Breast epithelium (tissue), 4 donors: ENCODE results near the gene SPECC1L. TPM values are rescaled to one million over a fixed set of nuclear protein-coding genes. Genes with fewer than 3 reads are reported as not detected.

Experiments
- DNase-seq, 2 donors: peaks; one replicate each; pipeline ENCODE4 v3.0.0-alpha.2; 2019; ENCODE audit warnings: low spot score in 2 of 2
- H3K27ac ChIP-seq, 2 donors: fragments of 200-600 bp; sonication (generic) in 1 of 2; one replicate each; pipeline ENCODE4 v1.5.1; 2016 to 2019; ENCODE audit warnings: mild to moderate bottlenecking in 1 of 2
- H3K27me3 ChIP-seq, 2 donors: fragments of 200-600 bp; sonication (generic) in 1 of 2; one replicate each; pipeline versions ENCODE4 v1.5.1 to v1.6.0; 2017 to 2019; ENCODE audit warnings: control low read depth in 1 of 2, mild to moderate bottlenecking in 1 of 2
- H3K36me3 ChIP-seq: fragments of 200-600 bp; one replicate; pipeline ENCODE4 v1.5.1; 2019
- H3K4me1 ChIP-seq, 2 donors: fragments of 200-600 bp; sonication (generic); one replicate each; pipeline ENCODE4 v1.5.1; 2016 to 2019; ENCODE audit warnings: control low read depth in 1 of 2
- H3K4me3 ChIP-seq, 3 donors: fragments of 200-600 bp; sonication (generic); 1 replicate in 2 of 3; 2 replicates in 1 of 3; pipeline ENCODE4 v1.5.1; 2016 to 2019; ENCODE audit warnings: mild to moderate bottlenecking in 3 of 3, moderate library complexity in 2 of 3
- H3K9me3 ChIP-seq, 2 donors: fragments of 200-600 bp; sonication (generic) in 1 of 2; one replicate each; pipeline ENCODE4 v1.5.1; 2016 to 2019; ENCODE audit warnings: control low read depth in 1 of 2
- CTCF ChIP-seq, 3 donors: fragments of 450-650 bp; IDR thresholded peaks; one replicate each; pipeline ENCODE4 v1.5.1; 2016 to 2017; ENCODE audit warnings: antibody characterized with exemption in 3 of 3, mild to moderate bottlenecking in 3 of 3, moderate library complexity in 3 of 3
- POLR2A ChIP-seq: fragments of 450-650 bp; IDR thresholded peaks from one replicate; pipeline ENCODE4 v1.6.1; 2016; ENCODE audit warnings: antibody characterized with exemption, mild to moderate bottlenecking, moderate library complexity
- POLR2AphosphoS5 ChIP-seq, 3 donors: sonication (generic); formaldehyde crosslinking; IDR thresholded peaks; one replicate each; pipeline ENCODE4 v1.6.1; 2017; ENCODE audit warnings: antibody characterized with exemption in 3 of 3
- intact Hi-C: fragments of 100-400 bp; cut with DNase I; formaldehyde crosslinking; loops from one replicate; pipeline ENCODE4 v1.15.1; 2023; ENCODE audit warnings: low total_unique reads
- total RNA-seq, 3 donors: library from RNA; depleted of rRNA; stranded (reverse); fragments of >200 nt; gene quantifications; one replicate each; pipeline ENCODE4 v1.1.0, GENCODE V29; 2016

Gene SPECC1L
- total RNA-seq, 3 donors from 2014 or later, result 33.4 to 61.0 (median 53.7) TPM

DNA sequence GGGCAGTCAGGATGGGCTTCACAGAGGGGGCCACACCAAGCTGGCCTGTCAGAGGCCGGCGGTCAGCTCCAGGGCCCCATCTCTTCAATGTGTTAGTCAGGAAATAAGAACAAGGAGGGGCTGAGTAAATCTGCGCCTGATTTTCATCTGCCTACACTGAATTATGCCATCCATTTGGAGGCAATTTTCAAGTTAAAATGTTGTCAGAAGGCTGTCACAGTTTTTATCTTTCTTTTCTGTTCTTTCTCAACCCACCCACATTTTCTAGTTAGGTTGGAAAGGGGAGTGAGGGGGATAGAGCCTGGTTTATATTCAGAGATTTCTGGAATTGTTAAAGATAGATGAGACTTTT, 175.6 kb downstream of the SPECC1L start:
- H3K27me3 ChIP-seq, result no peaks in the 10 kb centered on the region
- H3K27ac ChIP-seq, result no peak overlapping the region
- no peaks in the 10 kb centered on the region for H3K36me3 ChIP-seq
- no peaks in the 10 kb centered on the region for H3K4me1 ChIP-seq
- TF ChIP-seq POLR2A, result no peak
- TF ChIP-seq CTCF (IDR thresholded peaks at IDR 0.05), result no peak
- TF ChIP-seq POLR2AphosphoS5 (IDR thresholded peaks at IDR 0.05), result no peak
- no peak overlapping the region for H3K4me3 ChIP-seq
- intact Hi-C loops, result no loop called here
- DNase-seq, result no peak
- H3K9me3 ChIP-seq, result no peaks in the 10 kb centered on the region

- no peak for TF ChIP-seq POLR2A
- no peak for TF ChIP-seq CTCF (IDR thresholded peaks at IDR 0.05)
- no peak for TF ChIP-seq POLR2AphosphoS5 (IDR thresholded peaks at IDR 0.05)
- intact Hi-C loops, result no loop called here
- no peak for DNase-seq
- H3K9me3 ChIP-seq, result no peaks in the 10 kb centered on the region
- H3K36me3 ChIP-seq, result no peaks in the 10 kb centered on the region
- H3K27ac ChIP-seq, result no peak overlapping the region
- no peak overlapping the region for H3K4me3 ChIP-seq
- no peaks in the 10 kb centered on the region for H3K27me3 ChIP-seq
- H3K4me1 ChIP-seq, result no peaks in the 10 kb centered on the region
Measured at GRCh38 chr22:24450610-24451009, 180.0 kb downstream of the SPECC1L start.

- H3K9me3 ChIP-seq, result no peaks in the 10 kb centered on the region
- no peak for DNase-seq
- no peaks in the 10 kb centered on the region for H3K27me3 ChIP-seq
- intact Hi-C loops, result no loop called here
- H3K27ac ChIP-seq, result no peak overlapping the region
- TF ChIP-seq POLR2A (no peak), POLR2AphosphoS5 (IDR thresholded peaks at IDR 0.05) (no peak), CTCF (IDR thresholded peaks at IDR 0.05) (no peak)
- H3K4me3 ChIP-seq, result no peak overlapping the region
- no peaks in the 10 kb centered on the region for H3K4me1 ChIP-seq
- H3K36me3 ChIP-seq, result no peaks in the 10 kb centered on the region
Measured at GRCh38 chr22:24451162-24451561, 180.5 kb downstream of the SPECC1L start.

- Histone ChIP-seq H3K27ac (no peak overlapping the region), H3K4me3 (no peak overlapping the region), H3K27me3 (no peaks in the 10 kb centered on the region), H3K9me3 (no peaks in the 10 kb centered on the region), H3K36me3 (no peaks in the 10 kb centered on the region), H3K4me1 (no peaks in the 10 kb centered on the region)
- TF ChIP-seq POLR2AphosphoS5 (IDR thresholded peaks at IDR 0.05) (no peak), CTCF (IDR thresholded peaks at IDR 0.05) (no peak)
- intact Hi-C loops, result no loop called here
- no peak for DNase-seq
Measured at GRCh38 chr22:24453853-24454252, 183.2 kb downstream of the SPECC1L start.

- H3K9me3 ChIP-seq, result no peaks in the 10 kb centered on the region
- H3K27me3 ChIP-seq, result no peaks in the 10 kb centered on the region
- DNase-seq, result no peak
- no peaks in the 10 kb centered on the region for H3K4me1 ChIP-seq
- H3K36me3 ChIP-seq, result no peaks in the 10 kb centered on the region
- TF ChIP-seq POLR2AphosphoS5 (IDR thresholded peaks at IDR 0.05) (no peak), CTCF (IDR thresholded peaks at IDR 0.05) (no peak), POLR2A (no peak)
- intact Hi-C loops, result no loop called here
- H3K4me3 ChIP-seq, result no peak overlapping the region
- no peak overlapping the region for H3K27ac ChIP-seq
Measured at GRCh38 chr22:24455039-24455438, 184.4 kb downstream of the SPECC1L start.
